Measurements from ENCODE around the gene SMPD3. TPM values are rescaled to one million over a fixed set of nuclear protein-coding genes. Genes with fewer than 3 reads are reported as not detected.

SMPD3 gene
- total RNA-seq, 1 experiment from 2014 or later = 0.89 TPM

- CTCF ChIA-PET = interaction anchor here (1.5 to 5.4 kb wide), 4 partner anchors 13 to 126 kb away, joined by 3 to 27 read pairs (median 7); no protein-coding TSS in a partner anchor
- no peak for ATAC-seq
These were observed 53.0 kb downstream of the SMPD3 start for GRCh38 chr16:68395167-68395786.

More at GRCh38 chr16:68395167-68395786, 53.0 kb downstream of the SMPD3 start:
- Histone ChIP-seq H3K27me3 (ENCODE audit: insufficient read depth, low read length) (no peaks in the 10 kb centered on the region), H3K79me2 (ENCODE audit: insufficient read depth, low read length) (no peaks in the 10 kb centered on the region), H3K36me3 (ENCODE audit: control insufficient read depth in 1 of 2, insufficient read depth in 2 of 2, low read length in 2 of 2) (no peaks in the 10 kb centered on the region), H3K4me1 (ENCODE audit: control insufficient read depth in 1 of 2, insufficient read depth in 2 of 2, low read length in 2 of 2) (peaks cover 0 to 11% of the 10 kb centered on the region in 2 experiments; a peak in 1 of 4 replicates), H3K27ac (ENCODE audit: low read depth, low read length) (no peak overlapping the region), H3K9ac (ENCODE audit: low read length) (no peak overlapping the region), H3K9me2 (ENCODE audit: insufficient read depth) (no peaks in the 10 kb centered on the region), H3K9me3 (ENCODE audit: control insufficient read depth in 1 of 2, insufficient read depth in 1 of 2, low read depth in 1 of 2, low read length in 2 of 2) (no peaks in the 10 kb centered on the region), H4K20me1 (ENCODE audit: insufficient read depth) (no peaks in the 10 kb centered on the region), H3K4me2 (ENCODE audit: low read length) (no peak overlapping the region), H3K4me3 (replicated peaks in 1 of 2; ENCODE audit: low read depth in 1 of 2, low read length in 2 of 2) (no peak overlapping the region), H2AFZ (ENCODE audit: low read depth, low read length, poor library complexity, severe bottlenecking) (no peak overlapping the region)
- BruUV-seq (replicated peaks) = no TSS peak
- ChIA-PET RAD21 (ENCODE audit: low non-redundant PET in 1 of 2, low total read pairs in 2 of 2, uncharacterized antibody in 2 of 2, unreplicated experiment in 2 of 2) (no interaction called here), POLR2A (no interaction called here)
- intact Hi-C loops (cut with micrococcal nuclease) = no loop called here
- no peak for DNase-seq (ENCODE audit: low read depth, low spot score)
- no peak for TF ChIP-seq ZBTB33 (IDR thresholded peaks at IDR 0.05; ENCODE audit: extremely low read depth, insufficient replicate concordance, low read length)
- TF ChIP-seq CEBPB (IDR thresholded peaks at IDR 0.05; ENCODE audit: low read depth) = no peak
- TF ChIP-seq TCF7L2 (IDR thresholded peaks at IDR 0.05; ENCODE audit: borderline replicate concordance, extremely low read depth, insufficient read depth, insufficient read length) = no peak
- TF ChIP-seq MAX (IDR thresholded peaks at IDR 0.05) = no peak
- TF ChIP-seq, protein P1, sequence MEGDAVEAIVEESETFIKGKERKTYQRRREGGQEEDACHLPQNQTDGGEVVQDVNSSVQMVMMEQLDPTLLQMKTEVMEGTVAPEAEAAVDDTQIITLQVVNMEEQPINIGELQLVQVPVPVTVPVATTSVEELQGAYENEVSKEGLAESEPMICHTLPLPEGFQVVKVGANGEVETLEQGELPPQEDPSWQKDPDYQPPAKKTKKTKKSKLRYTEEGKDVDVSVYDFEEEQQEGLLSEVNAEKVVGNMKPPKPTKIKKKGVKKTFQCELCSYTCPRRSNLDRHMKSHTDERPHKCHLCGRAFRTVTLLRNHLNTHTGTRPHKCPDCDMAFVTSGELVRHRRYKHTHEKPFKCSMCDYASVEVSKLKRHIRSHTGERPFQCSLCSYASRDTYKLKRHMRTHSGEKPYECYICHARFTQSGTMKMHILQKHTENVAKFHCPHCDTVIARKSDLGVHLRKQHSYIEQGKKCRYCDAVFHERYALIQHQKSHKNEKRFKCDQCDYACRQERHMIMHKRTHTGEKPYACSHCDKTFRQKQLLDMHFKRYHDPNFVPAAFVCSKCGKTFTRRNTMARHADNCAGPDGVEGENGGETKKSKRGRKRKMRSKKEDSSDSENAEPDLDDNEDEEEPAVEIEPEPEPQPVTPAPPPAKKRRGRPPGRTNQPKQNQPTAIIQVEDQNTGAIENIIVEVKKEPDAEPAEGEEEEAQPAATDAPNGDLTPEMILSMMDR (IDR thresholded peaks at IDR 0.05 in 2 of 3, conservative IDR thresholded peaks at IDR 0.05 in 1 of 3; ENCODE audit: borderline replicate concordance in 1 of 3, insufficient read depth in 1 of 3, low read depth in 2 of 3, low read length in 2 of 3) = no peak
- no peak for TF ChIP-seq JUND (IDR thresholded peaks at IDR 0.05)
- no peak for TF ChIP-seq FOSL1 (IDR thresholded peaks at IDR 0.05; ENCODE audit: low read depth)

Measured in HCT116 (cell line).